Stimulated activated memory B cell treated with anti-CD40 and anti-IgM and Interleukin-4, amounts not matched to agents 10 μg/mL and 1 μg/mL and 100 μg/mL, for 72 hours (primary cell): ENCODE measurements around the gene MYO18A.
"Not testable (repeated sequence)": the region's sequence is repeated elsewhere in the genome, so short reads cannot be mapped to it uniquely, and the experiment has no call there.

Experiments
- ATAC-seq: fragments of 150-1000 bp; cut with Tn5 transposase; 2 replicates; pipeline ENCODE4 v1.10.0; 2021
- H3K27ac Mint-ChIP-seq: one replicate; pipeline ENCODE4 v1.8.0; 2022; ENCODE audit warnings: mild to moderate bottlenecking, mixed read lengths
- H3K27me3 Mint-ChIP-seq: one replicate; pipeline ENCODE4 v1.8.0; 2022; ENCODE audit warnings: mixed read lengths
- H3K36me3 Mint-ChIP-seq: one replicate; pipeline ENCODE4 v1.8.0; 2022; ENCODE audit warnings: mixed read lengths
- H3K4me1 Mint-ChIP-seq: one replicate; pipeline ENCODE4 v1.8.0; 2022; ENCODE audit warnings: mixed read lengths
- H3K4me3 Mint-ChIP-seq: one replicate; pipeline ENCODE4 v1.8.0; 2022; ENCODE audit warnings: mild to moderate bottlenecking, moderate library complexity, mixed read lengths
- H3K9me3 Mint-ChIP-seq: one replicate; pipeline ENCODE4 v1.8.0; 2022; ENCODE audit warnings: mixed read lengths

Gene MYO18A

GRCh38 chr17:29100296-29100695 is 79.9 kb downstream of the MYO18A start:
- Mint-ChIP-seq H3K27me3 (no peaks in the 10 kb centered on the region), H3K4me1 (no peaks in the 10 kb centered on the region), H3K27ac (no peak overlapping the region), H3K4me3 (no peak overlapping the region), H3K9me3 (no peaks in the 10 kb centered on the region), H3K36me3 (peaks cover 69% of the 10 kb centered on the region)
- ATAC-seq: no peak

DNA sequence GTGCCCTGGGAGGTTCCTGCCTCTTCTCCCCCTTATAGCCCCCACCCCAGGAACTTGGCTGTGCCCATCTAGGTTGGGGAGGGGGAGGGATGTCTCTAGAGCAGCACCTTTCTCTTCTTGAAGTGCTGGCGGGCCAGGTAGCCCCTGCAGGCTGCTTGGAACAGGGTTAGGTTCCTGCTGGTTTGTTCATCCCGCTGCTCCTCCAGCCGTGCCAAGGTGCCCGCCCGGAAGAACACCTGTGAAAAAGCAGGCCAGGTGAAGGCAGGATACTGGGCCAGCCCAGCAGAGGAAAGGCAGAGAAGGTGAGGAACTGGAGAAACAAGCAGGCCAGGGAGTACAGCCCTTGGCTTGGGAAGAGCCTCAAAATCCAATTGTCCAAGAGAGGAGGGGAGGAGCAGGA is 80.7 kb downstream of the MYO18A start:
- ATAC-seq: no peak
- Mint-ChIP-seq H3K4me1 (no peaks in the 10 kb centered on the region), H3K4me3 (no peak overlapping the region), H3K36me3 (peaks cover 69% of the 10 kb centered on the region), H3K27ac (no peak overlapping the region), H3K27me3 (no peaks in the 10 kb centered on the region), H3K9me3 (no peaks in the 10 kb centered on the region)

DNA sequence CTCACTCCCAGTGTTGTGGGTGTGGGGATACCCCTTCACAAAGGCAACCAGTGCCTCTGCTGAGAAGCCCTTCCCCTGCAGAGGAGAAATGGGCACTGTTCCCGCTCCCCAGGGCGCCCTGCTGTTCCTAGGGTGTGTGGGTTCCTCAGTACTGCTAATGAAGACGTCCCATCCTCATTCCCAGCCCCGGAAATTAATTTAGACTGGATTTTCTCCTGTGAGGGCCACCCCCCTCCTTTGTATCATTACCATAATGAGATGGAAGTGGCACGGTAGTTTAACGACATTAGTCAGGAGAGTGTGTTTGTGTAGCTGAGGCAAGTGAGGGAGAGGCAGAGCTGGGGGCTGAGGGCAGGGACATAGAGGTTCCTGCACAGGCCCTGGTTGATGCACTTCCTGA is 84.1 kb downstream of the MYO18A start:
- Mint-ChIP-seq H3K27ac (no peak overlapping the region), H3K9me3 (no peaks in the 10 kb centered on the region), H3K36me3 (peaks cover 71% of the 10 kb centered on the region), H3K27me3 (no peaks in the 10 kb centered on the region), H3K4me3 (no peak overlapping the region), H3K4me1 (no peaks in the 10 kb centered on the region)
- ATAC-seq: no peak

DNA sequence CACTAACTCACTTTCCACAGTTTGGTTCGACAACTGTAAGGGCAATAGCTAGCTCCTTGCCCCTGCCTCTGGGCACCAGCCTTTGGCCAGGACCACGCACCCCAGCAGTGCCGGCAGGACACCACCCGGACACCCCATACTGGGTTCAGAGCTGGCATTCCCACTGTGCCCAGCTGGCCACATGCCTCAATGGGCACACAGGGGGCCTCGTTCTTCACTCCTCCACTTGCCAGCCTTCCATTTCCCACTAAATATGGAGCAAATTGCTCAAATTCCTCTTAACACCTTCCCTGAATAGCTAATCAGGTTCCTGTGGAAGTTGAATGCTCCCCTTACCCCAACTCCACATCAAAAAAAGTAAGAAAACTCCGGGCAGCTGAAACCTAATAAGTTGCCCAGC is 84.8 kb downstream of the MYO18A start:
- Mint-ChIP-seq H3K27me3 (no peaks in the 10 kb centered on the region), H3K27ac (no peak overlapping the region), H3K4me1 (no peaks in the 10 kb centered on the region), H3K9me3 (no peaks in the 10 kb centered on the region), H3K36me3 (peaks cover 75% of the 10 kb centered on the region), H3K4me3 (no peak overlapping the region)
- ATAC-seq: no peak

GRCh38 chr17:29094101-29094708 is 86.0 kb downstream of the MYO18A start:
- Mint-ChIP-seq H3K27me3 (no peaks in the 10 kb centered on the region), H3K9me3 (no peaks in the 10 kb centered on the region), H3K4me1 (no peaks in the 10 kb centered on the region), H3K27ac (no peak overlapping the region), H3K4me3 (no peak overlapping the region), H3K36me3 (peaks cover 79% of the 10 kb centered on the region)
- ATAC-seq: no peak

- Mint-ChIP-seq H3K27ac (no peak overlapping the region), H3K27me3 (no peaks in the 10 kb centered on the region), H3K36me3 (peaks cover 79% of the 10 kb centered on the region), H3K4me1 (no peaks in the 10 kb centered on the region), H3K4me3 (no peak overlapping the region), H3K9me3 (no peaks in the 10 kb centered on the region)
- ATAC-seq: no peak
Measured at GRCh38 chr17:29093090-29093871, 86.9 kb downstream of the MYO18A start.

GRCh38 chr17:29091606-29092289 is 88.5 kb downstream of the MYO18A start:
- Mint-ChIP-seq H3K27me3 (no peaks in the 10 kb centered on the region), H3K9me3 (no peaks in the 10 kb centered on the region), H3K36me3 (peaks cover 79% of the 10 kb centered on the region), H3K27ac (no peak overlapping the region), H3K4me3 (no peak overlapping the region), H3K4me1 (no peaks in the 10 kb centered on the region)
- no peak for ATAC-seq

DNA sequence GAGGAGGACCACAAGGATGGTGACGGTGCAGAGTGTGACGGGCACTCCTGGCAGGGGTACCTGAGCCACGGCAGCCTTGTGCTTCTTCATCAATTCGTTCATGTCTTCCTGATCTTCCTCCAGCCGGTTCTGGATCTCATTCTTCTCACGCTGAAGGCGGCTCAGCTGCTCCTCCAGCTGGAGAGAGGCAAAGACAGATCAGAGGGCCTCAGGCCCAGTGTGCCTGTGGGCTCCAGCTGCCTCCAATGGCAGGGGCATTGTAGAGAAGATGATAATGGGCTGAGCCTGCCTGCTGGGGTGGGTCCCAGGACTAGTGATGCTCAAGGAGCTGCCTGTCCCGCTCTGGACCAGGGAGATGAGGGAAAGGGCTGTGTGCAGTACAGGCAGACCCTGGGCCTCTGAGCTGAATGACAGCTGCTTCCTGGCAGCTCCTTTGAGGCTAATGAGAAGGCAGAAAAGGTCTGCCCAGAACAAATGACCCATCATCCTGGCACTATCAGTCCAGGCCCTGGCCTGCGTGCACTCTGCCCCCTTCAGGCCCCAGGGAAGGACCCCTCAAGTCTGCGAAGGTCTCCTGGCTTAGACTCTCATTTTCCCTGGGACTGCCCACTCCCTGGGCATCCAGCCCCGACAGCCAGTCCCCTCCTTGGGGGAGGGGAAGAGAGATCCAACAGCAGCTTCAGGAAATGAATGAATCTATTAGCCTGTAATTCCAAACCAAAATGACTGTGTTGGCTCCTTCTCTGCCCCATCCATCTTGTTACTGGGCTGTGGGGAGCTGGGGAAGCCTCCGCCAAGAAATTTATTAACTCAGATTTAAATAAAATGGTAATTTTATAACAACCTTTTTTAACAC is 89.2 kb downstream of the MYO18A start:
- no peak for ATAC-seq
- peaks cover 79% of the 10 kb centered on the region for H3K36me3 Mint-ChIP-seq
- no peaks in the 10 kb centered on the region for H3K27me3 Mint-ChIP-seq
- no peaks in the 10 kb centered on the region for H3K4me1 Mint-ChIP-seq
- no peaks in the 10 kb centered on the region for H3K9me3 Mint-ChIP-seq
- no peak overlapping the region for H3K27ac Mint-ChIP-seq
- no peak overlapping the region for H3K4me3 Mint-ChIP-seq

DNA sequence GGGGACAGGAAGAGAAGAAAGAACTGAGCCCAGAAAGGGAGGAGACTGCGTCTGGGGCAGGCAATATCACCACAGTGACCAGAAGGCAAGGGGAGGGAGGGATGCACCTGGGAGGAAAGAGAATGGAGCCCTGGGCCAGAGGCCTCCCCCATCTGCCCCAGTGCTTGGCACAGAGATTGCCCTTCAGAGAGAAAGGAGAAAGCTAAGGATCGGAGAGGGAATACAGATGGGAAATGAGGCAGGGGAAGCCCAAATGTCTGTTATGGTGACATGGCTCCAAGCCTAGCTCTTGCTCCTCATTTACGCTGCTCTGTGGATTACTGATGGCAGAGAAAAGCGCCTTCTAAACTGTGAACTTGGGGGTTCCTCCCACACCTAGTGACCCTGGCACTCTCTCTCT is 90.1 kb downstream of the MYO18A start:
- no peak overlapping the region for H3K4me3 Mint-ChIP-seq
- no peaks in the 10 kb centered on the region for H3K4me1 Mint-ChIP-seq
- no peaks in the 10 kb centered on the region for H3K27me3 Mint-ChIP-seq
- H3K36me3 Mint-ChIP-seq: peaks cover 83% of the 10 kb centered on the region
- ATAC-seq: no peak
- H3K27ac Mint-ChIP-seq: no peak overlapping the region
- H3K9me3 Mint-ChIP-seq: no peaks in the 10 kb centered on the region

DNA sequence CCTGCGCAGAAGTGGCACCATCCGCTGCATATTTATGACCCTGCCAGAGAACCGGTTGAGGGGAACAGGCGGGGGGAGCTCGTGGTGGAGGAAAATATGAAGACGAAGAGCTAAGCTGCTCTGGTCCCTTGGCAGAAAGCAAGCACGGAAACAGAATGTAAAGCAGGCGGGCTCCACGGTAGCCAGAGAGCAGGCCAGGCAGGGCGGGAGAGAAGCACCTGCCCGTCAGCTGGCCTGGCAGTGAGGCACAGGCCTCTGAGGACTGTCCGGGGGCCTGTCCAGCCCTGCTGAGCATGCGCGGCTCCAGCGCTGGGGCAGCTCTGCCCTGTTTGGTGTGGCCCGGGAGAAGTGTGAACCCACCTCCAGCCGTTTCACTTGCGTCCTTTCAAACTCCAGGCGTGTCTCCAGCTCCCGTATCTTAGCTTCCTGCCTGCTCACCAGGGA is 90.6 kb downstream of the MYO18A start:
- H3K27ac Mint-ChIP-seq: no peak overlapping the region
- H3K9me3 Mint-ChIP-seq: no peaks in the 10 kb centered on the region
- H3K27me3 Mint-ChIP-seq: no peaks in the 10 kb centered on the region
- no peak for ATAC-seq
- H3K4me3 Mint-ChIP-seq: no peak overlapping the region
- no peaks in the 10 kb centered on the region for H3K4me1 Mint-ChIP-seq
- H3K36me3 Mint-ChIP-seq: peaks cover 83% of the 10 kb centered on the region

DNA sequence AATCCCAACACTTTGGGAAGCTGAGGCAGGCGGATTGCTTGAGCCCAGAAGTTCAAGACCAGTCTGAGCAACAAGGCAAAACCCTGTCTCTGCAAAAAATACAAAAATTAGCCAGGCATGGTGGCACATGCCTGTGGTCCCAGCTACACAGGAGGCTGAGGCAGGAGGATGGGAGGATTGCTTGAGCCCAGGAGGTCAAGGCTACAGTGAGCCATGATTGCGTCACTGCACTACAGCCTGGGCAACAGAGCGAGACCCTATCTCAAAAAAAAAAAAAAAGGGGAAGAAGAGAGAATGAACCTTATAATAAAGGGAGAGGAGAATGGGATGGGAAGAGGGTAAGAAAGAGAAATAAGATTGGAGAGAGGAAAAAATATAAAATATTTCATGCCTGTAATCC is 91.4 kb downstream of the MYO18A start:
- not testable (repeated sequence) for H3K4me3 Mint-ChIP-seq, H3K27ac Mint-ChIP-seq, H3K27me3 Mint-ChIP-seq, H3K9me3 Mint-ChIP-seq, H3K4me1 Mint-ChIP-seq, ATAC-seq
- peaks cover 85% of the 10 kb centered on the region for H3K36me3 Mint-ChIP-seq

GRCh38 chr17:29086628-29087332 is 93.4 kb downstream of the MYO18A start:
- H3K36me3 Mint-ChIP-seq: peaks cover 82% of the 10 kb centered on the region
- H3K9me3 Mint-ChIP-seq: no peaks in the 10 kb centered on the region
- no peak for ATAC-seq
- H3K4me1 Mint-ChIP-seq: no peaks in the 10 kb centered on the region
- no peak overlapping the region for H3K27ac Mint-ChIP-seq
- H3K27me3 Mint-ChIP-seq: no peaks in the 10 kb centered on the region
- H3K4me3 Mint-ChIP-seq: no peak overlapping the region

DNA sequence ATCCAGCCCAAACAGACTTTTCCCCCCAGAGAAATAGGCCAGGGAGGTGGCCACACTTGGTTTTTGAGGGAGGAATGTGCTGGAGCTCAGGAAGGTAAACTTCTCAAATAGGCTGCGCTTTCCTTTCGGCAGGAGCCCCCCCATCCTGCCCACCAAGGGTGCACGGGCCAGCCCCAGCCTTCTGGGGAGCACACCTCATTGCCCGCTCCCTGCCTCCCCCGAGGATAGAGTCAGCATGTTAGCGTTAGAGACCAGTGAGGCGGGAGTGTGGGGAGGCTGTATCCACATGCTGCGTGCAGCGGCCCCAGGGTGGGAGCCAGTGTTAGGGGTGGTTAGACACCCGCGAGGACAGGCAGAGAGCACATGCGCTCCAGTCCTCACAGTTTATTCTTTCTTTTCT is 95.0 kb downstream of the MYO18A start:
- no peaks in the 10 kb centered on the region for H3K4me1 Mint-ChIP-seq
- ATAC-seq: no peak
- no peaks in the 10 kb centered on the region for H3K9me3 Mint-ChIP-seq
- no peaks in the 10 kb centered on the region for H3K27me3 Mint-ChIP-seq
- no peak overlapping the region for H3K27ac Mint-ChIP-seq
- peaks cover 89% of the 10 kb centered on the region for H3K36me3 Mint-ChIP-seq
- no peak overlapping the region for H3K4me3 Mint-ChIP-seq

DNA sequence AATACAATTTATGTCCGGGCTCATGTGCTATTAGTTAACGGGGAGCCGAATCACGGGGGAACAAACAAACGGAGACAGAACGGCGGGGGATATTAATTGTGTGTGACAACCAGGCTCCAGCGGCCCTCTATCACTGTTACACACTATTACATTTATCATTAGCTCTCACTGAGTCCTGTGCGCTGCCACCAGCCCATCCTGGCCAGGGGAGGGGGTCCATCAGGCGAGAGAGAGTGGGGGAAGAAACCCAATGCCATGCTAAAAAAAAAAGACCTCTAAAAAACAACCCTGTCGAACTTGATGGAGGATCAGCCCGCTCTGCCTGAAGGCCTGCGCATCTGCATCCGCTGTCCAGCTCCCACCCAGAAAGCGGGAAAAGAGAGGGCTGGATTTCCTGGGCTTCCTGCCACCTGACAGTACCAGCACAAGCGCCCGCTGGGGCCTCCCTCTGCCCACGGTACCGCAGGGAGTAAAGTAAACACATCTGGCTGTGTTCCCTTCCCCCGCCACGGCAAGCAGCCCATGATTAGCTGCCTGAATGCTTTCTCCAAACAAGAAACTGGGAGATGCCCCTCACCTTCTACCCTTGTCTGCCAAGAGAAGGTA is 95.6 kb downstream of the MYO18A start:
- H3K4me1 Mint-ChIP-seq: no peaks in the 10 kb centered on the region
- peaks cover 89% of the 10 kb centered on the region for H3K36me3 Mint-ChIP-seq
- H3K27me3 Mint-ChIP-seq: no peaks in the 10 kb centered on the region
- no peaks in the 10 kb centered on the region for H3K9me3 Mint-ChIP-seq
- no peak for ATAC-seq
- no peak overlapping the region for H3K27ac Mint-ChIP-seq
- H3K4me3 Mint-ChIP-seq: no peak overlapping the region
